ENCODE data around the gene GNL1. TPM values are rescaled to one million over a fixed set of nuclear protein-coding genes. Genes with fewer than 3 reads are reported as not detected.

The GNL1 gene
- total and polyA plus RNA-seq, 2 of the 8 experiments (the other 6 are each of a cell fraction or from before 2014, with no cell fraction given): 42.4 to 67.8 TPM

- Histone ChIP-seq H2AFZ (ENCODE audit: low read length) (no peak overlapping the region), H3K4me1 (replicated peaks in 1 of 4; ENCODE audit: control insufficient read depth in 3 of 4, insufficient read depth in 4 of 4, low read length in 3 of 4) (no peaks in the 10 kb centered on the region), H3K36me3 (ENCODE audit: control insufficient read depth in 2 of 4, insufficient read depth in 4 of 4, low read length in 3 of 4) (no peaks in the 10 kb centered on the region), H3K79me1 (ENCODE audit: low read depth, low read length) (no peaks in the 10 kb centered on the region), H2AK5ac (ENCODE audit: low read depth, low read length) (no peak overlapping the region), H3K56ac (replicated peaks; ENCODE audit: insufficient read length, low read depth, low read length) (no peak overlapping the region), H3K27me3 (replicated peaks in 1 of 4; ENCODE audit: control insufficient read depth in 3 of 4, extremely low read depth in 1 of 4, insufficient read depth in 3 of 4, low read length in 3 of 4) (no peaks in the 10 kb centered on the region), H3K27ac (ENCODE audit: low read depth, low read length) (no peak overlapping the region), H3K23me2 (ENCODE audit: low read depth, low read length) (no peaks in the 10 kb centered on the region), H4K8ac (ENCODE audit: extremely low read depth, insufficient read depth, low read length) (no peak overlapping the region), H3K18ac (ENCODE audit: extremely low read depth, low read length) (no peak overlapping the region), H3K4me2 (ENCODE audit: insufficient read depth in 1 of 2, low read depth in 2 of 2, low read length in 2 of 2) (no peak overlapping the region), H2BK12ac (ENCODE audit: low read depth, low read length) (no peak overlapping the region), H4K5ac (ENCODE audit: insufficient read length, low read depth, low read length) (no peak overlapping the region), H4K91ac (replicated peaks; ENCODE audit: insufficient read length, low read length) (no peak overlapping the region), H3K9ac (replicated peaks in 1 of 4; ENCODE audit: extremely low read depth in 1 of 4, low read depth in 3 of 4, low read length in 3 of 4) (no peak overlapping the region), H4K20me1 (replicated peaks in 1 of 2; ENCODE audit: control insufficient read depth in 1 of 2, insufficient read depth in 2 of 2, low read length in 2 of 2) (no peaks in the 10 kb centered on the region), H3K4ac (replicated peaks; ENCODE audit: insufficient read length, low read depth, low read length) (no peak overlapping the region), H2BK5ac (ENCODE audit: low read depth, low read length) (no peak overlapping the region), H2BK120ac (replicated peaks; ENCODE audit: low read depth, low read length) (no peak overlapping the region), H3K23ac (ENCODE audit: insufficient read length) (no peak overlapping the region), H2BK15ac (ENCODE audit: low read length) (no peak overlapping the region), H3K14ac (ENCODE audit: insufficient read length) (no peak overlapping the region), H2BK20ac (ENCODE audit: low read length) (no peak overlapping the region), H3K9me3 (ENCODE audit: insufficient read depth in 2 of 2, low read depth in 1 of 2, low read length in 1 of 2) (no peaks in the 10 kb centered on the region), H3K79me2 (ENCODE audit: control insufficient read depth in 1 of 2, insufficient read depth in 2 of 2, low read length in 2 of 2) (no peaks in the 10 kb centered on the region), H3K4me3 (ENCODE audit: extremely low read depth in 1 of 4, insufficient read depth in 2 of 4, low read depth in 3 of 4, low read length in 4 of 4) (no peak overlapping the region)
- DNase-seq (ENCODE audit: low read depth in 1 of 2, low spot score in 2 of 2) (no peak), FAIRE-seq (no peak)
- 75% methylated on average over 2 of the region's 2 CpGs; no CpG with 5 or more reads in 1 of the 2 experiments for WGBS, 2 experiments (ENCODE audit: extremely low coverage in 1 of 2, insufficient coverage in 1 of 2, insufficient read length in 1 of 2, insufficient replicate concordance in 2 of 2, low coverage in 1 of 2, low lambda C conversion rate in 2 of 2, missing lambda C conversion rate in 1 of 2)
- POLR2A ChIA-PET (ENCODE audit: partially characterized antibody): interaction anchor here (0.9 to 1.4 kb wide), 2 partner anchors 12 to 40 kb away, joined by 3 to 6 read pairs; no protein-coding TSS in a partner anchor
- CTCF ChIA-PET (ENCODE audit: partially characterized antibody): interaction anchor here (0.6 to 5.0 kb wide), 7 partner anchors 13 to 50 kb away, joined by 3 to 76 read pairs (median 8); no protein-coding TSS in a partner anchor
- TF ChIP-seq BACH1 (IDR thresholded peaks at IDR 0.05; ENCODE audit: low read length) (no peak), SIX5 (IDR thresholded peaks at IDR 0.05; ENCODE audit: low read depth, low read length) (no peak), TEAD4 (IDR thresholded peaks at IDR 0.05; ENCODE audit: low read depth, low read length) (no peak), RNF2 (IDR thresholded peaks at IDR 0.05; ENCODE audit: borderline replicate concordance, low read depth, low read length, missing control alignments, poor library complexity, severe bottlenecking) (no peak), EP300 (IDR thresholded peaks at IDR 0.05; ENCODE audit: borderline replicate concordance in 1 of 2, low read depth in 2 of 2, low read length in 2 of 2) (no peak), RXRA (IDR thresholded peaks at IDR 0.05; ENCODE audit: insufficient read depth, low read depth, low read length) (no peak)
- TF ChIP-seq, protein P1, sequence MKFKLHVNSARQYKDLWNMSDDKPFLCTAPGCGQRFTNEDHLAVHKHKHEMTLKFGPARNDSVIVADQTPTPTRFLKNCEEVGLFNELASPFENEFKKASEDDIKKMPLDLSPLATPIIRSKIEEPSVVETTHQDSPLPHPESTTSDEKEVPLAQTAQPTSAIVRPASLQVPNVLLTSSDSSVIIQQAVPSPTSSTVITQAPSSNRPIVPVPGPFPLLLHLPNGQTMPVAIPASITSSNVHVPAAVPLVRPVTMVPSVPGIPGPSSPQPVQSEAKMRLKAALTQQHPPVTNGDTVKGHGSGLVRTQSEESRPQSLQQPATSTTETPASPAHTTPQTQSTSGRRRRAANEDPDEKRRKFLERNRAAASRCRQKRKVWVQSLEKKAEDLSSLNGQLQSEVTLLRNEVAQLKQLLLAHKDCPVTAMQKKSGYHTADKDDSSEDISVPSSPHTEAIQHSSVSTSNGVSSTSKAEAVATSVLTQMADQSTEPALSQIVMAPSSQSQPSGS (IDR thresholded peaks at IDR 0.05; ENCODE audit: low read length): no peak
Measured at GRCh38 chr6:30530014-30530413, 26.3 kb downstream of the GNL1 start.

Data from H1 (cell line).